A673 (cell line): ENCODE data around the gene CAPN2. TPM values are rescaled to one million over a fixed set of nuclear protein-coding genes. Genes with fewer than 3 reads are reported as not detected.

ENCODE experiments used
- BruUV-seq: library from RNA; stranded (reverse); fragments of 400-500 nt; replicated peaks from 2 replicates; lab custom pipeline; 2021; lab: Mats Ljungman, UMichigan
- CTCF ChIA-PET: fragments of 300-600 bp; sonication (Branson Sonifier 250); formaldehyde crosslinking; loops from one replicate; lab custom pipeline; 2022; ENCODE audit warnings: antibody characterized with exemption; lab: Charles Lee
- POLR2A ChIA-PET: fragments of 300-600 bp; sonication (Branson Sonifier 250); formaldehyde crosslinking; loops from one replicate; lab custom pipeline; 2022; ENCODE audit warnings: antibody characterized with exemption; ENCODE audit not compliant: low non-redundant PET; lab: Charles Lee
- DNase-seq: peaks from one replicate; pipeline ENCODE4 v3.0.0-alpha.2; 2015; ENCODE audit warnings: low spot score
- H3K27ac ChIP-seq: fragments of 200-600 bp; sonication (generic); 2 replicates; pipeline ENCODE4 v1.5.1; 2016; ENCODE audit warnings: mixed run types, low read depth, mild to moderate bottlenecking, mixed read lengths, antibody characterized with exemption, low read length; ENCODE audit not compliant: poor library complexity, severe bottlenecking
- H3K27me3 ChIP-seq: fragments of 200-600 bp; sonication (generic); replicated peaks from 2 replicates; pipeline ENCODE4 v1.6.1; 2017; ENCODE audit warnings: mixed run types, low read depth, mild to moderate bottlenecking, mixed read lengths, antibody characterized with exemption, low read length; ENCODE audit not compliant: insufficient read depth, poor library complexity
- H3K36me3 ChIP-seq: fragments of 200-600 bp; sonication (generic); 2 replicates; pipeline ENCODE4 v1.6.1; 2016; ENCODE audit warnings: mixed run types, mild to moderate bottlenecking, mixed read lengths, antibody characterized with exemption, low read length; ENCODE audit not compliant: insufficient read depth, poor library complexity, severe bottlenecking
- H3K4me1 ChIP-seq: fragments of 200-600 bp; sonication (generic); 2 replicates; pipeline ENCODE4 v1.6.1; 2017; ENCODE audit warnings: mixed run types, mild to moderate bottlenecking, mixed read lengths, antibody characterized with exemption, low read length; ENCODE audit not compliant: insufficient read depth, poor library complexity, severe bottlenecking
- H3K4me3 ChIP-seq: fragments of 200-600 bp; sonication (generic); 2 replicates; pipeline ENCODE4 v1.5.1; 2016; ENCODE audit warnings: low read depth, mixed run types, mild to moderate bottlenecking, mixed read lengths, low read length; ENCODE audit not compliant: poor library complexity, severe bottlenecking
- H3K9me3 ChIP-seq: fragments of 200-600 bp; sonication (generic); 2 replicates; pipeline ENCODE4 v1.6.1; 2016; ENCODE audit warnings: mixed run types, low read depth, mild to moderate bottlenecking, mixed read lengths, antibody characterized with exemption, low read length; ENCODE audit not compliant: poor library complexity, severe bottlenecking
- CTCF ChIP-seq: fragments of 300-800, 200-600 bp; sonication (generic); conservative IDR thresholded peaks from 2 replicates; pipeline ENCODE4 v1.5.1; 2017; ENCODE audit warnings: low read depth, mild to moderate bottlenecking, antibody characterized with exemption, low read length, moderate library complexity, mixed read lengths
- EZH2 ChIP-seq: fragments of 200-600 bp; sonication (generic); IDR thresholded peaks from 2 replicates; pipeline ENCODE4 v1.6.1; 2017; ENCODE audit warnings: borderline replicate concordance, low read depth, mild to moderate bottlenecking, mixed read lengths, antibody characterized with exemption, low read length; ENCODE audit not compliant: poor library complexity, severe bottlenecking
- intact Hi-C: fragments of 100-400 bp; cut with micrococcal nuclease; formaldehyde crosslinking; loops from one replicate; pipeline ENCODE4 v1.10.0; 2022; ENCODE audit not compliant: unreplicated experiment
- total RNA-seq: library from RNA; stranded (reverse); gene quantifications from 2 replicates; pipeline ENCODE4 v1.2.3, GENCODE V29; 2021

The CAPN2 gene
- total RNA-seq, 1 experiment from 2014 or later, result 137 TPM

GRCh38 chr1:223706077-223706973 is 6.0 kb upstream of the CAPN2 start:
- no TSS peak for BruUV-seq
- TF ChIP-seq EZH2 (no peak), CTCF (no peak)
- Histone ChIP-seq H3K9me3 (no peaks in the 10 kb centered on the region), H3K36me3 (no peaks in the 10 kb centered on the region), H3K4me1 (peaks cover 40% of the 10 kb centered on the region), H3K4me3 (no peak overlapping the region), H3K27me3 (no peaks in the 10 kb centered on the region), H3K27ac (peak overlapping the region; percentile 59)
- POLR2A ChIA-PET, result no interaction called here
- CTCF ChIA-PET, result interaction anchor here (1.3 kb wide), 1 partner anchor 8 kb away, joined by 3 read pairs; no protein-coding TSS in a partner anchor
- peak; percentile 92 for DNase-seq
- intact Hi-C loops, result no loop called here

- Histone ChIP-seq H3K9me3 (no peaks in the 10 kb centered on the region), H3K36me3 (no peaks in the 10 kb centered on the region), H3K4me3 (no peak overlapping the region), H3K27ac (peak overlapping the region; percentile 30), H3K4me1 (peaks cover 43% of the 10 kb centered on the region), H3K27me3 (no peaks in the 10 kb centered on the region)
- peak; percentile 53 for DNase-seq
- no TSS peak for BruUV-seq
- intact Hi-C loops, result no loop called here
- CTCF ChIA-PET, result interaction anchor here (1.3 kb wide), 1 partner anchor 9 kb away, joined by 3 read pairs; no protein-coding TSS in a partner anchor
- TF ChIP-seq CTCF (no peak), EZH2 (no peak)
- POLR2A ChIA-PET, result no interaction called here
These were observed 4.9 kb upstream of the CAPN2 start for GRCh38 chr1:223707256-223708000.

GRCh38 chr1:223708001-223708359 is 4.4 kb upstream of the CAPN2 start:
- Histone ChIP-seq H3K9me3 (no peaks in the 10 kb centered on the region), H3K27ac (no peak overlapping the region), H3K36me3 (no peaks in the 10 kb centered on the region), H3K4me3 (no peak overlapping the region), H3K4me1 (peaks cover 43% of the 10 kb centered on the region), H3K27me3 (no peaks in the 10 kb centered on the region)
- no TSS peak for BruUV-seq
- TF ChIP-seq CTCF (no peak), EZH2 (no peak)
- DNase-seq, result no peak
- intact Hi-C loops, result no loop called here
- ChIA-PET CTCF (no interaction called here), POLR2A (no interaction called here)
